DMS53 (cell line): Measurements from ENCODE around the gene GLUL.

Experiments used
- DNase-seq: peaks from one replicate; lab custom pipeline; 2025; lab: John Stamatoyannopoulos, UW

The GLUL gene

GRCh38 chr1:182391362-182392049 is at the start of gene GLUL:
Gene GLUL, minus strand, starts transcription at chr1:182391790. Its CDS starts 3,053 bp downstream, at chr1:182388737.
- DNase-seq, result peak; percentile 96

- no peak for DNase-seq
Measured at GRCh38 chr1:182438326-182438725, 46.7 kb upstream of the GLUL start.

GRCh38 chr1:182433580-182433979 is 42.0 kb upstream of the GLUL start:
- no peak for DNase-seq

GRCh38 chr1:182431278-182431677 is 39.7 kb upstream of the GLUL start:
- DNase-seq, result no peak

- no peak for DNase-seq
Measured at GRCh38 chr1:182430263-182431068, 38.9 kb upstream of the GLUL start.

GRCh38 chr1:182428043-182428442 is 36.5 kb upstream of the GLUL start:
- no peak for DNase-seq

- DNase-seq, result no peak
Measured at GRCh38 chr1:182426442-182427430, 35.1 kb upstream of the GLUL start.

- DNase-seq, result no peak
Measured at GRCh38 chr1:182415789-182416188, 24.2 kb upstream of the GLUL start.

- DNase-seq, result no peak
Measured at GRCh38 chr1:182413969-182414368, 22.4 kb upstream of the GLUL start.

GRCh38 chr1:182413486-182413885 is 21.9 kb upstream of the GLUL start:
- no peak for DNase-seq

GRCh38 chr1:182410620-182411273 is 19.2 kb upstream of the GLUL start:
- no peak for DNase-seq

- no peak for DNase-seq
Measured at GRCh38 chr1:182410138-182410537, 18.5 kb upstream of the GLUL start.

GRCh38 chr1:182408435-182409075 is 17.0 kb upstream of the GLUL start:
- peak; percentile 82 for DNase-seq

- DNase-seq, result no peak
Measured at GRCh38 chr1:182407724-182408123, 16.1 kb upstream of the GLUL start.

GRCh38 chr1:182406012-182406411 is 14.4 kb upstream of the GLUL start:
- DNase-seq, result peak; percentile 44

GRCh38 chr1:182405578-182405977 is 14.0 kb upstream of the GLUL start:
- no peak for DNase-seq

GRCh38 chr1:182404781-182405180 is 13.2 kb upstream of the GLUL start:
- peak; percentile 34 for DNase-seq

GRCh38 chr1:182400567-182400966 is 9.0 kb upstream of the GLUL start, which contains the start of gene TEDDM1:
Gene TEDDM1, minus strand, starts transcription at chr1:182400667. Its CDS starts 182 bp downstream, at chr1:182400485.
- no peak for DNase-seq

GRCh38 chr1:182397653-182398393 is 6.2 kb upstream of the GLUL start:
- no peak for DNase-seq

- no peak for DNase-seq
Measured at GRCh38 chr1:182395906-182396305, 4.3 kb upstream of the GLUL start.
